ENCODE measurements around the gene SLC2A9.

The SLC2A9 gene

DNA sequence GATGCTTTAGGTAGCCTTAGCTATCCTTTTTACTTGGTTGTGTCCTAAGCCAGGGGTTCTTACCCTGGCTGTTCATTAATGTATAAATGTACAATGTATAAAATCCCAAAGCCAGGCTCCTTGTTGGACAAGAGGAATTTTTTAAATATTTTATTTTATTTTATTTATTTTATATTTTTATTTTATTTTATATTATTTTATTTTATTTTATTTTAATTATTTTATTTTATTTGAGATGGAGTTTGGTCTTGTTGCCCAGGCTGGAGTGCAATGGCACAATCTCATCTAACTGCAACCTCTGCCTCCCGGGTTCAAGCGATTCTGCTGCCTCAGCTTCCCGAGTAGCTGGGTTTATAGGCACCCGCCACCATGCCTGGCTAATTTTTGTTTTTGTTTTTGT lies 8.1 kb upstream of the SLC2A9 start:
- no peak for DNase-seq (ENCODE audit: low read depth in 2 of 2)
- no peak for TF ChIP-seq CTCF (IDR thresholded peaks at IDR 0.05; ENCODE audit: low read depth, low read length)
- H3K4me3 ChIP-seq (replicated peaks in 1 of 2; ENCODE audit: low read depth in 2 of 2, low read length in 2 of 2), result no peak overlapping the region

GRCh38 chr4:10028910-10029309 lies 7.6 kb upstream of the SLC2A9 start:
- no peak overlapping the region for H3K4me3 ChIP-seq (replicated peaks in 1 of 2; ENCODE audit: low read depth in 2 of 2, low read length in 2 of 2)
- TF ChIP-seq CTCF (IDR thresholded peaks at IDR 0.05; ENCODE audit: low read depth, low read length), result no peak
- DNase-seq (ENCODE audit: low read depth in 2 of 2), result peak in 1 of 2 donors; percentile 33

DNA sequence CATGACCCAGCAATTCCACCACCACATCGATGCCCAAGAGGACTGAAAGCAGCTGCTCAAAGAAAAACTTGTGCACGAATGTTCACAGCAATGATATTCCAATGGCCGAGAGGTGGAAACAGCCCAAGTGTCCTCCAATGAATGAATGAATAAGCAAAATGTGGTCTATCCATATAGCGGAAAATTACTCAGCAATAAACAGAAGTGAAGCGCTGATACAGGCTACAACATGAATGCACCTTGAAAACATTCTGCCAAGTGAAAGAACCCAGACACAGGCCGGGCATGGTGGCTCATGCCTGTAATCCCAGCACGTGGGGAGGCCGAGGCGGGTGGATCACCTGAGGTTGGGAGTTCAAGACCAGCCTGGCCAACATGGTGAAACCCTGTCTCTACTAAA lies 5.2 kb upstream of the SLC2A9 start:
- TF ChIP-seq CTCF (IDR thresholded peaks at IDR 0.05; ENCODE audit: low read depth, low read length), result no peak
- H3K4me3 ChIP-seq (replicated peaks in 1 of 2; ENCODE audit: low read depth in 2 of 2, low read length in 2 of 2), result no peak overlapping the region
- DNase-seq (ENCODE audit: low read depth in 2 of 2), result no peak

- DNase-seq (ENCODE audit: low read depth in 2 of 2), result no peak
- TF ChIP-seq CTCF (IDR thresholded peaks at IDR 0.05; ENCODE audit: low read depth, low read length), result no peak
- no peak overlapping the region for H3K4me3 ChIP-seq (replicated peaks in 1 of 2; ENCODE audit: low read depth in 2 of 2, low read length in 2 of 2)
Observed at GRCh38 chr4:10025230-10025806, 4.0 kb upstream of the SLC2A9 start.

- TF ChIP-seq CTCF (IDR thresholded peaks at IDR 0.05; ENCODE audit: low read depth, low read length), result no peak
- no peak overlapping the region for H3K4me3 ChIP-seq (replicated peaks in 1 of 2; ENCODE audit: low read depth in 2 of 2, low read length in 2 of 2)
- no peak for DNase-seq (ENCODE audit: low read depth in 2 of 2)
Observed at GRCh38 chr4:10024303-10024702, 3.0 kb upstream of the SLC2A9 start.

- no peak for TF ChIP-seq CTCF (IDR thresholded peaks at IDR 0.05; ENCODE audit: low read depth, low read length)
- DNase-seq (ENCODE audit: low read depth in 2 of 2), result peak in 1 of 2 donors; percentile 64
- no peak overlapping the region for H3K4me3 ChIP-seq (replicated peaks in 1 of 2; ENCODE audit: low read depth in 2 of 2, low read length in 2 of 2)
Observed at GRCh38 chr4:10023806-10024205, 2.5 kb upstream of the SLC2A9 start.

DNA sequence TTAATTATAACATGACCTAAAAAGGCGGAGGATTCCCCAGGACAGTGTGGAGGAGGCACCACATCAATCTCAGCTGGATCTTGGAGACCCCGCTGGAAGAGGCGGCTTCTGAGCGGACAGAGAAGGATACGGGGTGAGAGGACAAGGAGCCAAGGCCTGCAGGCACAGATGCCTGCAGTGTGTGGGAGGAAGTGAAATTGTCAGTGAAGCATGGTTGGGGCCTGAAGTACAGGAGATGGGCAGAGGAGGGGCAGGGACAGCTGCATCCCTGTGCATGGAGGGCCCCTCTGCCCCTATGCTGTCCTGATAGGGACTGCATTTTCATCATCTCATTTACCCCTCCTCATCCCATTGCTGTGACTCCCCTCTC lies 1.7 kb upstream of the SLC2A9 start:
- TF ChIP-seq CTCF (IDR thresholded peaks at IDR 0.05; ENCODE audit: low read depth, low read length), result no peak
- H3K4me3 ChIP-seq (replicated peaks in 1 of 2; ENCODE audit: low read depth in 2 of 2, low read length in 2 of 2), result no peak overlapping the region

More for the DNA sequence above, 1.7 kb upstream of the SLC2A9 start:
- no peak for DNase-seq (ENCODE audit: low read depth in 2 of 2)
